Smooth muscle cell (in vitro differentiated cells): Measurements from ENCODE around the gene CLMN. TPM values are rescaled to one million over a fixed set of nuclear protein-coding genes. Genes with fewer than 3 reads are reported as not detected.

ENCODE experiments used
- DNase-seq: peaks from one replicate; lab custom pipeline; 2025; ENCODE audit not compliant: unreplicated experiment; lab: John Stamatoyannopoulos, UW
- H2AFZ ChIP-seq: fragments of 200-600 bp; sonication (generic); 2 replicates; pipeline ENCODE4 v1.6.0; 2016; ENCODE audit warnings: antibody characterized with exemption, low read depth, mild to moderate bottlenecking
- H3F3A ChIP-seq: fragments of 200-600 bp; sonication (generic); 2 replicates; pipeline ENCODE4 v1.6.0; 2017; ENCODE audit warnings: antibody characterized with exemption, low read depth
- H3K27ac ChIP-seq: fragments of 200-600 bp; sonication (generic); 2 replicates; pipeline ENCODE4 v1.5.1; 2016; ENCODE audit warnings: low read depth, mild to moderate bottlenecking
- H3K27me3 ChIP-seq: fragments of 200-600 bp; sonication (generic); 2 replicates; pipeline ENCODE4 v1.6.1; 2016; ENCODE audit warnings: low read depth, mild to moderate bottlenecking
- H3K36me3 ChIP-seq: fragments of 200-600 bp; sonication (generic); 2 replicates; pipeline ENCODE4 v1.5.1; 2016; ENCODE audit warnings: low read depth
- H3K4me1 ChIP-seq: fragments of 200-600 bp; sonication (generic); 2 replicates; pipeline ENCODE4 v1.5.1; 2016; ENCODE audit warnings: low read depth
- H3K4me2 ChIP-seq: fragments of 200-600 bp; sonication (generic); 2 replicates; pipeline ENCODE4 v1.6.0; 2016; ENCODE audit warnings: mild to moderate bottlenecking
- H3K4me3 ChIP-seq: fragments of 200-600 bp; sonication (generic); 2 replicates; pipeline ENCODE4 v1.5.1; 2016; ENCODE audit warnings: mild to moderate bottlenecking
- H3K79me2 ChIP-seq: fragments of 200-600 bp; sonication (generic); 2 replicates; pipeline ENCODE4 v1.6.0; 2016; ENCODE audit warnings: low read depth, mild to moderate bottlenecking
- H3K9ac ChIP-seq: fragments of 200-600 bp; sonication (generic); 2 replicates; pipeline ENCODE4 v1.6.0; 2016; ENCODE audit warnings: low read depth
- H3K9me3 ChIP-seq: fragments of 200-600 bp; sonication (generic); replicated peaks from 2 replicates; pipeline ENCODE4 v1.5.1; 2016; ENCODE audit warnings: low read depth
- H4K20me1 ChIP-seq: fragments of 200-600 bp; sonication (generic); 2 replicates; pipeline ENCODE4 v1.6.0; 2016; ENCODE audit warnings: low read depth
- WGBS: methylation state at CpG from one replicate; pipeline ENCODE4 v1.1.7; 2016; ENCODE audit warnings: low lambda C conversion rate; 5-methylcytosine and 5-hydroxymethylcytosine counted together
- polyA plus RNA-seq: library from polyadenylated mRNA; unstranded; fragments of >200 nt; fragmentation: Nextera tagmentation; extraction: Ambion mirVana; gene quantifications from 2 replicates; pipeline ENCODE4 v1.2.1, GENCODE V29; 2016
- total RNA-seq: library from RNA; depleted of rRNA; stranded (reverse); fragments of >200 nt; gene quantifications from 2 replicates; pipeline ENCODE4 v1.2.3, GENCODE V29; 2014
- TF ChIP-seq, protein P1 (sequence below): fragments of 200-600 bp; sonication (generic); IDR thresholded peaks from 2 replicates; pipeline ENCODE4 v1.5.1; 2017; ENCODE audit warnings: borderline replicate concordance, mild to moderate bottlenecking, antibody characterized with exemption; ENCODE audit not compliant: insufficient read depth, poor library complexity, severe bottlenecking

CLMN gene
- total and polyA plus RNA-seq, 2 experiments from 2014 or later = 1.3 to 3.5 TPM

DNA sequence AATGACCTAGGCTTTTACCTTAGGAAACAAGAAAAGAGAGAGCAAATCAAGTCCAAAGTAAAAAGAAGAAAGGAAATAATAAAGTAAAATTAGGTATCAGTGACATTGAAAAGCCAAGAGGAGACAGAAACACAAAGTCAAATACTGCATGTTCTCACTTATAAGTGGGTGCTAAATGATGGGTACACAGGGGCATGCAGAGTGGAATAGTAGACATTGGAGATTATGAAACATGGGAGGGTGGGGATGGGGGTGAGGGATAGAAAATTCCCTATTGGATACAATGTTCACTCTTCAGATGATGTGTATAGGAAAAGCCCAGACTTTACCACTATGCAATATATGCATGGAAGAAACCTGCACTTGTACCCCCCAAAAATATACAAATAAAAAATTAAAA, 35.1 kb upstream of the CLMN start:
- Histone ChIP-seq H3K9ac (no peak overlapping the region), H3K79me2 (no peaks in the 10 kb centered on the region), H3F3A (no peaks in the 10 kb centered on the region), H3K4me3 (no peak overlapping the region), H2AFZ (no peak overlapping the region), H3K36me3 (no peaks in the 10 kb centered on the region), H3K9me3 (no peaks in the 10 kb centered on the region), H4K20me1 (no peaks in the 10 kb centered on the region), H3K27me3 (peaks cover 8% of the 10 kb centered on the region), H3K27ac (no peak overlapping the region), H3K4me1 (no peaks in the 10 kb centered on the region), H3K4me2 (no peak overlapping the region)
- DNase-seq = no peak
- TF ChIP-seq, protein P1, sequence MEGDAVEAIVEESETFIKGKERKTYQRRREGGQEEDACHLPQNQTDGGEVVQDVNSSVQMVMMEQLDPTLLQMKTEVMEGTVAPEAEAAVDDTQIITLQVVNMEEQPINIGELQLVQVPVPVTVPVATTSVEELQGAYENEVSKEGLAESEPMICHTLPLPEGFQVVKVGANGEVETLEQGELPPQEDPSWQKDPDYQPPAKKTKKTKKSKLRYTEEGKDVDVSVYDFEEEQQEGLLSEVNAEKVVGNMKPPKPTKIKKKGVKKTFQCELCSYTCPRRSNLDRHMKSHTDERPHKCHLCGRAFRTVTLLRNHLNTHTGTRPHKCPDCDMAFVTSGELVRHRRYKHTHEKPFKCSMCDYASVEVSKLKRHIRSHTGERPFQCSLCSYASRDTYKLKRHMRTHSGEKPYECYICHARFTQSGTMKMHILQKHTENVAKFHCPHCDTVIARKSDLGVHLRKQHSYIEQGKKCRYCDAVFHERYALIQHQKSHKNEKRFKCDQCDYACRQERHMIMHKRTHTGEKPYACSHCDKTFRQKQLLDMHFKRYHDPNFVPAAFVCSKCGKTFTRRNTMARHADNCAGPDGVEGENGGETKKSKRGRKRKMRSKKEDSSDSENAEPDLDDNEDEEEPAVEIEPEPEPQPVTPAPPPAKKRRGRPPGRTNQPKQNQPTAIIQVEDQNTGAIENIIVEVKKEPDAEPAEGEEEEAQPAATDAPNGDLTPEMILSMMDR = no peak

DNA sequence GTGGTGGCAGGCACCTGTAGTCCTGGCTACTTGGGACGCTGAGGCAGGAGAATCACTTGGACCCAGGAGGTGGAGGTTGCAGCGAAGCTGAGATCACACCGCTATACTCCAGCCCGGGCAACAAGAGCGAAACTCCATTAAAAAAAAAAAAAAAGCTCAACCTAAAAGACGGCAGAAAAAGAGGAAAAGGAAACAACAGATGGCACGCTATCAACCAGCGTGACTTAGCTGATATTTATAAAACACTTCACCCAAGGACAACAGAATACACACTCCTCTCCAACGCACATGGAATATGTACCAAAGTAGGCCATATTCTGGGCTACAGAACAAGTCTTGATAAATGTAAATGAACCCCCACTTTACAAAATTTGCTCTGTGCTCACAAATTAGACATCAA, 34.0 kb upstream of the CLMN start:
- no peak for DNase-seq
- Histone ChIP-seq H3K79me2 (no peaks in the 10 kb centered on the region), H4K20me1 (no peaks in the 10 kb centered on the region), H3K4me2 (no peak overlapping the region), H3F3A (no peaks in the 10 kb centered on the region), H3K9ac (no peak overlapping the region), H3K9me3 (no peaks in the 10 kb centered on the region), H3K4me1 (no peaks in the 10 kb centered on the region), H3K4me3 (no peak overlapping the region), H3K27ac (no peak overlapping the region), H3K36me3 (no peaks in the 10 kb centered on the region), H3K27me3 (peaks cover 3% of the 10 kb centered on the region), H2AFZ (no peak overlapping the region)
- TF ChIP-seq, protein P1 = no peak
- 91% methylated on average over 9 of the region's 9 CpGs for WGBS

DNA sequence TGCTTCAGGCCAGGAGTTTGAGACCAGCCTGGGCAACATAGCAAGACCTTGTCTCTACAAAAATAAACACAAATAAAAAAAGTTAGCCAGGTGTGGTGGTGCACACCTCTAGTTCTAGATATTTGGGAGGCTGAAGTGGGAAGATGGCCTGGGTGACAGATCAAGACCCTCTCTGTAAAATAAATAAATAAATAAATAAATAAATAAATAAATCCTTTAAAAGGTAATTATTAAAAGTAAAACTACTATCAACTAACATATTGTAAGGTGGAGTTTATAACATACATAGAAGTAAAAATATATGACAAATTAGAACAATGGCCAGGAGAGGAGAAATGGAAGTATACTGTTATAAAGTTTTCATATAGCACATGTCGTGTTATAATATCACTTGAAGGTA, 33.3 kb upstream of the CLMN start:
- H3K4me3 ChIP-seq = no peak overlapping the region
- H3K27ac ChIP-seq = no peak overlapping the region
- 88% methylated on average over 1 of the region's 1 CpG for WGBS
- no peaks in the 10 kb centered on the region for H3K9me3 ChIP-seq
- H4K20me1 ChIP-seq = no peaks in the 10 kb centered on the region
- H2AFZ ChIP-seq = no peak overlapping the region
- TF ChIP-seq, protein P1 = no peak
- no peaks in the 10 kb centered on the region for H3K79me2 ChIP-seq
- no peaks in the 10 kb centered on the region for H3F3A ChIP-seq
- no peak overlapping the region for H3K4me2 ChIP-seq
- peaks cover 3% of the 10 kb centered on the region for H3K27me3 ChIP-seq
- H3K36me3 ChIP-seq = no peaks in the 10 kb centered on the region
- H3K4me1 ChIP-seq = no peaks in the 10 kb centered on the region
- DNase-seq = no peak
- H3K9ac ChIP-seq = no peak overlapping the region

DNA sequence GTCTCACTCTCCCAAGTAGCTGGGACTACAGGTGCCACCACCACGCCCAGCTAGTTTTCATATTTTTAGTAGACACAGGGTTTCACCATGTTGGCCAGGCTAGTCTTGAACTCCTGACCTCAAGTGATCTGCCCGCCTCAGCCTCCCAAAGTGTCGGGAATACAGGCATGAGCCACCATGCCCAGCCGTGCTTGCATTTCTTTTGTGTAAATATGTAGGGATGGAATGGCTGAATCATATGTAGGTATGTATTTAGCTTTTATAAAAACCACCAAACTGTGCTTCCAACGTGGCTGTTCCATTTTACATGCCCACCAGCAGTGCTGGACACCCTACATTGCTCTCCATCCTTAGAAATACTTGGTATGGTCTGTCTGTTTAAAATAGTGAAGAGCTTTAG, 32.8 kb upstream of the CLMN start:
- H3F3A ChIP-seq = no peaks in the 10 kb centered on the region
- H3K9ac ChIP-seq = no peak overlapping the region
- H3K27ac ChIP-seq = no peak overlapping the region
- TF ChIP-seq, protein P1 = no peak
- peaks cover 3% of the 10 kb centered on the region for H3K27me3 ChIP-seq
- H3K36me3 ChIP-seq = no peaks in the 10 kb centered on the region
- H3K4me3 ChIP-seq = no peak overlapping the region
- no peaks in the 10 kb centered on the region for H3K79me2 ChIP-seq
- 90% methylated on average over 5 of the region's 5 CpGs for WGBS
- H2AFZ ChIP-seq = no peak overlapping the region
- no peaks in the 10 kb centered on the region for H3K4me1 ChIP-seq
- H4K20me1 ChIP-seq = no peaks in the 10 kb centered on the region
- no peak for DNase-seq
- no peaks in the 10 kb centered on the region for H3K9me3 ChIP-seq
- no peak overlapping the region for H3K4me2 ChIP-seq
